HEK293 (cell line): ENCODE data around the gene GGA3.
A peak's percentile ranks its signal among the peaks of the same experiment; 100 is the strongest.

Experiments used
- CTCF ChIA-PET: fragments of 350-600 bp; formaldehyde crosslinking; extraction: SDS; loops from one replicate; lab custom pipeline; 2021; ENCODE audit warnings: antibody characterized with exemption; lab: Yijun Ruan, JAX
- POLR2A ChIA-PET: fragments of 300-600 bp; formaldehyde crosslinking; extraction: SDS; loops from one replicate; lab custom pipeline; 2020; ENCODE audit warnings: antibody characterized with exemption, inconsistent platforms; lab: Yijun Ruan, JAX
- H3K27ac ChIP-seq: fragments of 200-500 bp; sonication (Bioruptor generic); 2 replicates; pipeline ENCODE4 v1.5.1; 2014; ENCODE audit warnings: low read depth, low read length, control low read depth, inconsistent platforms; ENCODE audit errors: extremely low read depth
- H3K36me3 ChIP-seq, 2 experiments: fragments of 200-500 bp in 1 of 2; sonication (Bioruptor generic) in 1 of 2; 1 replicate in 1 of 2; 2 replicates in 1 of 2; pipeline ENCODE4 v1.5.1; 2014 to 2017; ENCODE audit warnings: inconsistent platforms in 2 of 2, low read length in 2 of 2; ENCODE audit not compliant: control insufficient read depth in 2 of 2, insufficient read depth in 1 of 2
- H3K4me1 ChIP-seq: fragments of 200-500 bp; sonication (Bioruptor generic); 2 replicates; pipeline ENCODE4 v1.5.1; 2014; ENCODE audit warnings: mild to moderate bottlenecking, low read length, inconsistent platforms; ENCODE audit not compliant: control insufficient read depth, insufficient read depth
- H3K4me3 ChIP-seq: 2 replicates; pipeline ENCODE4 v1.5.1; 2011; ENCODE audit warnings: low read depth, mild to moderate bottlenecking, control low read depth, low read length, moderate library complexity
- H3K9me3 ChIP-seq: fragments of 200-500 bp; sonication (Bioruptor generic); 2 replicates; pipeline ENCODE4 v1.5.1; 2014; ENCODE audit warnings: low read depth, low read length, inconsistent platforms; ENCODE audit not compliant: control insufficient read depth, insufficient read depth
- ATF2 ChIP-seq: fragments of 450-650 bp; formaldehyde crosslinking; IDR thresholded peaks from 2 replicates; pipeline ENCODE4 v1.5.1; 2016; ENCODE audit warnings: missing biosample characterization, missing genetic modification characterization, low read depth
- BCL6B ChIP-seq: fragments of 450-650 bp; formaldehyde crosslinking; IDR thresholded peaks from 2 replicates; pipeline ENCODE4 v1.5.1; 2017; ENCODE audit warnings: missing biosample characterization, missing genetic modification characterization
- GLIS2 ChIP-seq: fragments of 450-650 bp; formaldehyde crosslinking; IDR thresholded peaks from 2 replicates; pipeline ENCODE4 v1.5.1; 2016; ENCODE audit warnings: missing biosample characterization, missing genetic modification characterization
- IKZF3 ChIP-seq: fragments of 450-650 bp; IDR thresholded peaks from 2 replicates; pipeline ENCODE4 v1.5.0; 2018; ENCODE audit warnings: missing biosample characterization, mild to moderate bottlenecking, missing genetic modification characterization, moderate library complexity
- MYNN ChIP-seq: fragments of 450-650 bp; formaldehyde crosslinking; IDR thresholded peaks from 2 replicates; pipeline ENCODE4 v1.5.1; 2016; ENCODE audit warnings: missing biosample characterization, missing genetic modification characterization, borderline replicate concordance
- PATZ1 ChIP-seq: fragments of 450-650 bp; formaldehyde crosslinking; IDR thresholded peaks from 2 replicates; pipeline ENCODE4 v1.5.1; 2016; ENCODE audit warnings: missing biosample characterization, missing genetic modification characterization
- PBX3 ChIP-seq: sonication (generic); formaldehyde crosslinking; IDR thresholded peaks from 2 replicates; pipeline ENCODE4 v1.8.1; 2022; ENCODE audit warnings: mild to moderate bottlenecking, moderate library complexity, missing genetic modification reagents
- SALL2 ChIP-seq: fragments of 450-650 bp; formaldehyde crosslinking; IDR thresholded peaks from 2 replicates; pipeline ENCODE4 v1.5.0; 2017; ENCODE audit warnings: missing biosample characterization, mild to moderate bottlenecking, missing genetic modification characterization, borderline replicate concordance
- SP2 ChIP-seq: fragments of 450-650 bp; formaldehyde crosslinking; IDR thresholded peaks from 2 replicates; pipeline ENCODE4 v1.5.1; 2016; ENCODE audit warnings: missing biosample characterization, missing genetic modification characterization
- SP3 ChIP-seq: fragments of 450-650 bp; formaldehyde crosslinking; IDR thresholded peaks from 2 replicates; pipeline ENCODE4 v1.5.1; 2016; ENCODE audit warnings: missing biosample characterization, missing genetic modification characterization
- TRIM28 ChIP-seq: IDR thresholded peaks from 2 replicates; pipeline ENCODE4 v1.6.1; 2011; ENCODE audit warnings: low read length, control low read depth, borderline replicate concordance
- ZBTB49 ChIP-seq: fragments of 450-650 bp; formaldehyde crosslinking; IDR thresholded peaks from 2 replicates; pipeline ENCODE4 v1.5.1; 2016; ENCODE audit warnings: missing biosample characterization, missing genetic modification characterization, low read depth
- ZNF10 ChIP-seq: fragments of 450-650 bp; formaldehyde crosslinking; IDR thresholded peaks from 2 replicates; pipeline ENCODE4 v1.5.1; 2017; ENCODE audit warnings: missing biosample characterization, missing genetic modification characterization
- ZNF121 ChIP-seq: fragments of 450-650 bp; formaldehyde crosslinking; IDR thresholded peaks from 2 replicates; pipeline ENCODE4 v1.5.1; 2016; ENCODE audit warnings: missing biosample characterization, missing genetic modification characterization
- ZNF138 ChIP-seq: fragments of 450-650 bp; formaldehyde crosslinking; IDR thresholded peaks from 2 replicates; pipeline ENCODE4 v1.5.1; 2016; ENCODE audit warnings: missing biosample characterization, missing genetic modification characterization, borderline replicate concordance
- ZNF266 ChIP-seq: fragments of 450-650 bp; formaldehyde crosslinking; IDR thresholded peaks from 2 replicates; pipeline ENCODE4 v1.5.1; 2016; ENCODE audit warnings: missing biosample characterization, missing genetic modification characterization, low read depth
- ZNF292 ChIP-seq: fragments of 450-650 bp; formaldehyde crosslinking; IDR thresholded peaks from 2 replicates; pipeline ENCODE4 v1.5.1; 2016; ENCODE audit warnings: low read depth, missing biosample characterization, missing genetic modification characterization, borderline replicate concordance
- ZNF335 ChIP-seq: fragments of 450-650 bp; formaldehyde crosslinking; conservative IDR thresholded peaks from 2 replicates; pipeline ENCODE4 v1.5.1; 2016; ENCODE audit warnings: missing biosample characterization, missing genetic modification characterization
- ZNF37A ChIP-seq: fragments of 450-650 bp; IDR thresholded peaks from 2 replicates; pipeline ENCODE4 v1.5.1; 2018; ENCODE audit warnings: missing biosample characterization, missing genetic modification characterization
- ZNF423 ChIP-seq: fragments of 450-650 bp; formaldehyde crosslinking; IDR thresholded peaks from 2 replicates; pipeline ENCODE4 v1.5.1; 2016; ENCODE audit warnings: missing biosample characterization, missing genetic modification characterization
- ZNF488 ChIP-seq: fragments of 450-650 bp; formaldehyde crosslinking; IDR thresholded peaks from 2 replicates; pipeline ENCODE4 v1.5.1; 2016; ENCODE audit warnings: missing biosample characterization, missing genetic modification characterization
- ZNF521 ChIP-seq: fragments of 450-650 bp; formaldehyde crosslinking; IDR thresholded peaks from 2 replicates; pipeline ENCODE4 v1.5.1; 2017; ENCODE audit warnings: missing biosample characterization, mild to moderate bottlenecking, missing genetic modification characterization
- ZNF585B ChIP-seq: fragments of 450-650 bp; formaldehyde crosslinking; IDR thresholded peaks from 2 replicates; pipeline ENCODE4 v1.5.1; 2016; ENCODE audit warnings: missing biosample characterization, missing genetic modification characterization
- ZNF623 ChIP-seq: fragments of 450-650 bp; formaldehyde crosslinking; IDR thresholded peaks from 2 replicates; pipeline ENCODE4 v1.5.1; 2016; ENCODE audit warnings: missing biosample characterization, missing genetic modification characterization
- ZNF626 ChIP-seq: fragments of 450-650 bp; sonication (Bioruptor Pico); formaldehyde crosslinking; IDR thresholded peaks from 2 replicates; pipeline ENCODE4 v1.5.1; 2018; ENCODE audit warnings: missing biosample characterization, missing genetic modification characterization, inconsistent platforms
- ZNF677 ChIP-seq: fragments of 450-650 bp; IDR thresholded peaks from 2 replicates; pipeline ENCODE4 v1.5.0; 2018; ENCODE audit warnings: missing biosample characterization, mild to moderate bottlenecking, missing genetic modification characterization, moderate library complexity
- ZNF776 ChIP-seq: fragments of 450-650 bp; formaldehyde crosslinking; IDR thresholded peaks from 2 replicates; pipeline ENCODE4 v1.5.0; 2017; ENCODE audit warnings: missing biosample characterization, missing genetic modification characterization, borderline replicate concordance

GGA3 gene

GRCh38 chr17:75241502-75241901 lies 19.9 kb downstream of the GGA3 start:
- H3K27ac ChIP-seq = no peak overlapping the region
- CTCF ChIA-PET = interaction anchor here (0.6 to 7.4 kb wide), 15 partner anchors 8 to 275 kb away, joined by 3 to 74 read pairs (median 6); partner anchors contain the start of genes GGA3, MIF4GD, MRPS7 and TSEN54
- no peaks in the 10 kb centered on the region for H3K9me3 ChIP-seq
- no peak overlapping the region for H3K4me3 ChIP-seq
- H3K36me3 ChIP-seq = peaks cover 28 to 100% of the 10 kb centered on the region in 2 experiments
- no peaks in the 10 kb centered on the region for H3K4me1 ChIP-seq
- POLR2A ChIA-PET = no interaction called here
- TF ChIP-seq ATF2 (tag by site-specific recombination) (no peak), ZNF10 (tag by site-specific recombination) (no peak), ZNF335 (tag by site-specific recombination) (no peak), PBX3 (CRISPR knock-in tag) (no peak), BCL6B (tag by site-specific recombination) (no peak), ZNF521 (tag by site-specific recombination) (no peak), PATZ1 (no peak), ZNF266 (tag by site-specific recombination) (no peak), SP3 (tag by site-specific recombination) (no peak), ZNF121 (no peak), GLIS2 (tag by site-specific recombination) (no peak), ZNF423 (tag by site-specific recombination) (no peak), ZNF138 (tag by site-specific recombination) (no peak), ZNF626 (tag by site-specific recombination) (no peak), MYNN (tag by site-specific recombination) (no peak), IKZF3 (tag by site-specific recombination) (no peak)

GRCh38 chr17:75241143-75241430 lies 20.3 kb downstream of the GGA3 start:
- no peaks in the 10 kb centered on the region for H3K9me3 ChIP-seq
- H3K4me3 ChIP-seq = no peak overlapping the region
- H3K27ac ChIP-seq = 0 out of 2 replicates have a peak overlapping the region, but pooled peaks have one; percentile 17
- H3K4me1 ChIP-seq = no peaks in the 10 kb centered on the region
- CTCF ChIA-PET = interaction anchor here (0.6 to 7.4 kb wide), 27 partner anchors 8 to 509 kb away, joined by 3 to 74 read pairs (median 5); partner anchors contain the start of genes GGA3, MIF4GD, MRPS7 and TSEN54
- POLR2A ChIA-PET = interaction anchor here (1.0 to 3.5 kb wide), 4 partner anchors 12 to 48 kb away, joined by 5 to 26 read pairs (median 14); partner anchors contain the start of genes GGA3, MIF4GD, MRPS7 and SLC25A19
- peaks cover 32 to 100% of the 10 kb centered on the region in 2 experiments for H3K36me3 ChIP-seq
- TF ChIP-seq TRIM28 = no peak
- TF ChIP-seq SP2 = no peak
- TF ChIP-seq ZNF37A (tag by site-specific recombination) = no peak
- no peak for TF ChIP-seq ZNF292 (tag by site-specific recombination)
- TF ChIP-seq ZNF585B (tag by site-specific recombination) = no peak
- TF ChIP-seq ZBTB49 (tag by site-specific recombination) = no peak
- no peak for TF ChIP-seq SALL2
- TF ChIP-seq ZNF677 (tag by site-specific recombination) = no peak
- TF ChIP-seq ZNF776 = no peak
- TF ChIP-seq ZNF623 (tag by site-specific recombination) = no peak
- TF ChIP-seq ZNF488 (tag by site-specific recombination) = no peak
